Left ventricle myocardium inferior (tissue), 1 donor: ENCODE measurements around the gene ADGRG7. TPM values are rescaled to one million over a fixed set of nuclear protein-coding genes. Genes with fewer than 3 reads are reported as not detected.

Source experiments
- DNase-seq: peaks from one replicate; pipeline ENCODE4 v3.0.0-alpha.2; 2020
- H3K27ac ChIP-seq: fragments of 200-600 bp; replicated peaks from 2 replicates; pipeline ENCODE4 v1.8.0; 2021
- H3K27me3 ChIP-seq: fragments of 200-600 bp; 2 replicates; pipeline ENCODE4 v1.8.0; 2021; ENCODE audit warnings: low read depth
- H3K36me3 ChIP-seq: fragments of 200-600 bp; 2 replicates; pipeline ENCODE4 v1.8.0; 2021
- H3K4me1 ChIP-seq: fragments of 200-600 bp; 2 replicates; pipeline ENCODE4 v1.8.0; 2021
- H3K4me3 ChIP-seq: fragments of 200-600 bp; 2 replicates; pipeline ENCODE4 v1.8.0; 2021; ENCODE audit warnings: mild to moderate bottlenecking, moderate library complexity
- H3K9me3 ChIP-seq: fragments of 200-600 bp; replicated peaks from 2 replicates; pipeline ENCODE4 v1.8.0; 2021
- intact Hi-C: fragments of 100-400 bp; cut with micrococcal nuclease; formaldehyde crosslinking; loops from one replicate; pipeline ENCODE4 v1.11.0; 2022
- total RNA-seq: library from RNA; stranded (reverse); fragmentation: NEBNext Ultra II Directional; extraction: Animal tissue kit (Norgen Biotek cat#: 25700); gene quantifications from one replicate; pipeline ENCODE4 v1.2.1, GENCODE V29; 2021
- TF ChIP-seq, protein P1 (sequence below): fragments of 200-600 bp; IDR thresholded peaks from 2 replicates; pipeline ENCODE4 v1.8.0; 2021; ENCODE audit warnings: antibody characterized with exemption, mild to moderate bottlenecking, borderline replicate concordance
- donor health status: DM: no; HTN: yes; CAD: no; lungs with severe emphysema.

ADGRG7 gene
- total RNA-seq, 1 donor from 2014 or later: not detected

DNA sequence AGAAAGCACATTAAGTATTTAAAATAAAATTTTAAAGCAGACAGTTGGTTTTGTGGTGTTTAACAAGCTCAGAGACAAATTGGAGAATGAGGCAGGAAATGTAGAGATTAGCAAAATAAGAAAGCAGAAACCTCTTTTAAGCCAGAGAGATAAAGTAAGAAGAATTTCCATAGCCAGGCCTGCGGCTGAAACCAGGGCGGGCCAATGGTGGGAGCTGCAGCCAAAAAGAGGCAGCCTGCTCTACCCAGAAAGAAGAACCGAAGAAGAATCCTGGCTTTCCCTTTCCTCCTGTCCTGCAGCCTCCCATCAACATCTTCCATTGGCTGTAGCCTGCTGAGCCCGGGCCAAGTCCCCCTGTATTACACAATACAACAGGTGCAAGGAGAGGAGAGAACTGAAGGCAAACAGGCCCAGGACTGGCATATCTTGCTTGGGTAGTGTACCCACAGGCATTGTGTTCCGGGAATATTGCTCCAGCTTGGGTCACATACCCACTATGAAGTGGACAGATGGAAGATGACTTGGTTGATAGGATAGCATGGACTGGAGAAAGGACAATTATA, 88.4 kb downstream of the ADGRG7 start:
- peaks cover 38% of the 10 kb centered on the region for H3K27me3 ChIP-seq
- no peak overlapping the region for H3K27ac ChIP-seq
- no peak for DNase-seq
- TF ChIP-seq, protein P1, sequence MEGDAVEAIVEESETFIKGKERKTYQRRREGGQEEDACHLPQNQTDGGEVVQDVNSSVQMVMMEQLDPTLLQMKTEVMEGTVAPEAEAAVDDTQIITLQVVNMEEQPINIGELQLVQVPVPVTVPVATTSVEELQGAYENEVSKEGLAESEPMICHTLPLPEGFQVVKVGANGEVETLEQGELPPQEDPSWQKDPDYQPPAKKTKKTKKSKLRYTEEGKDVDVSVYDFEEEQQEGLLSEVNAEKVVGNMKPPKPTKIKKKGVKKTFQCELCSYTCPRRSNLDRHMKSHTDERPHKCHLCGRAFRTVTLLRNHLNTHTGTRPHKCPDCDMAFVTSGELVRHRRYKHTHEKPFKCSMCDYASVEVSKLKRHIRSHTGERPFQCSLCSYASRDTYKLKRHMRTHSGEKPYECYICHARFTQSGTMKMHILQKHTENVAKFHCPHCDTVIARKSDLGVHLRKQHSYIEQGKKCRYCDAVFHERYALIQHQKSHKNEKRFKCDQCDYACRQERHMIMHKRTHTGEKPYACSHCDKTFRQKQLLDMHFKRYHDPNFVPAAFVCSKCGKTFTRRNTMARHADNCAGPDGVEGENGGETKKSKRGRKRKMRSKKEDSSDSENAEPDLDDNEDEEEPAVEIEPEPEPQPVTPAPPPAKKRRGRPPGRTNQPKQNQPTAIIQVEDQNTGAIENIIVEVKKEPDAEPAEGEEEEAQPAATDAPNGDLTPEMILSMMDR: no peak
- intact Hi-C loops: no loop called here
- H3K9me3 ChIP-seq: no peaks in the 10 kb centered on the region
- no peaks in the 10 kb centered on the region for H3K36me3 ChIP-seq
- no peak overlapping the region for H3K4me3 ChIP-seq
- H3K4me1 ChIP-seq: no peaks in the 10 kb centered on the region

DNA sequence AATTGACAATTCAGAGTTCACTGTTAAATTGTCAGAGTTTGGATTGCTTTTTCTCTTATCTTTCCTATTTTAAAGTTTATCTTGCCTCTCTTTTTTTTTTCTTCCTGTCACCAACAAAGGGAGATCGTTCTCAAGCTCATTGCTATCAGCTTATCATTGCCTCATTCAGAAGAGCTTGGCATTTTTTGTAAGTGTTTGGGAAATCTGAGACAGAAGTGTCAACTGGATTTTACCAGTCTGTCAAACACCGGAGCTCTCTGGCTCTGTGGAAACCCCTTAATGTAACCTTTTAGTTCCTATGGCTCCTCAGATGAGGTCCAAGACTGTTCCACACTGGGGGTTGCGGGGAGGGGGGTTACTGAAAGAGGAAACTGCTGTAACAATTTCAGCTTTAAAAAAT, 89.3 kb downstream of the ADGRG7 start:
- Histone ChIP-seq H3K9me3 (no peaks in the 10 kb centered on the region), H3K4me3 (no peak overlapping the region), H3K4me1 (no peaks in the 10 kb centered on the region), H3K27me3 (peaks cover 29% of the 10 kb centered on the region), H3K27ac (no peak overlapping the region), H3K36me3 (no peaks in the 10 kb centered on the region)
- intact Hi-C loops: no loop called here
- DNase-seq: no peak
- TF ChIP-seq, protein P1: no peak

DNA sequence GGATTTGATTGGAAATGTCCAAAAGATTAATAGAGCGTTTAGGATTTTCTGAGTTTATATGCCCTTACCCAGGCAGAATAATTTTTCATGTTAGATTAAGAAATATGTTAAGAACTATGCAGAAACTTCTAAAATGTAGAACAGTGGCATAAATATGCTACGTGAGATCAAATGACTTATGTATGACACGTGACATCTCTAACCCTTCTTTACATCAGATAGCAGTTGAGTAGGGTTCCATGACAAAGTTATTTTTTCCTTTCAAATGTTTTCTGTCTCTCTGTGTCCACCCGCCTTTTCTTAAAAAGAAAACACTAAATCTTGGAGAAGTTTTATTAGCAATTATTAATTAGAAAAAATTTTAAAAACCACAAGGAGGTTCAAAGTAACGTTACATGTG, 91.3 kb downstream of the ADGRG7 start:
- Histone ChIP-seq H3K27ac (no peak overlapping the region), H3K9me3 (no peaks in the 10 kb centered on the region), H3K4me3 (no peak overlapping the region), H3K36me3 (no peaks in the 10 kb centered on the region), H3K4me1 (no peaks in the 10 kb centered on the region), H3K27me3 (peaks cover 20% of the 10 kb centered on the region)
- TF ChIP-seq, protein P1: no peak
- DNase-seq: no peak
- intact Hi-C loops: no loop called here

DNA sequence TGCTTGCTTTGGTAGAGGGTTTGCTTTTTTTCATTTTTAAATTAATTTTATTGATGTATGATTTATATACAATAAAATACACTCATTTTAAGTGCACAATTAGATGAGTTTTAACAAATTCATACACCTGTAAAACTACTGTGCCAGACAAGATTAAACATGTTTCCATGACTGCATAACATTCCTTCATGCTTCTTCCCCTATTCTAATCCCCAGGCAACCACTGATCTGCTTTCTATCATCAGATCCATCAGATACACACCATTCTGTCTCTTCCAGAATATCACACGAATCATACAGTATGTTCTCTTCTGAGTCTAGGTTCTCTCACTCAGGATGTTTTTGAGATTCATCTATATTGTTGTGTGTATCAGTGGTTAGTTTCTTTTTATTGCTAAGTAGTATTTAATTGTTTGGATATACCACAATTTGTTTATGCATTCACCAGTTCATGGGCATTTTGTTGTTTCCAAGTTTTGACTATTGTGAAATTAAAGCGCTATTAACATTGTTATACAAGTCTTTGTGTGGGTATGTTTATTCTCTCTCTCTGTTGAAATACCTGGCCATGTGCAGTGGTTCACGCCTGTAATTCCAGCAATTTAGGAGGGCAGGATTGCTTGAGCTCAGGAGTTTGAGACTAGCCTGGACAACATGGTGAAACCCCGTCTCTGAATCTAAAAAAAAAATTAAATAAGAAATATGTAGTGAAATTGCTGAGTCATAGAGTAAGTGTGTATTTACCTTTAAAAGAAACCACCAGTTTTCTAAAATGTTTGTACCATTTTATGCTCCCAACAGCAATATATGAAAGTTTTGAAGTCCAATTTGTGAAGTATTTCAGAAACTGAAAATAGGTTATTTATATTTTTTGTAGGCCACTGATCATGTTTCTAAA, 92.9 kb downstream of the ADGRG7 start:
- DNase-seq: no peak
- TF ChIP-seq, protein P1: no peak
- no peak overlapping the region for H3K4me3 ChIP-seq
- peaks cover 15% of the 10 kb centered on the region for H3K27me3 ChIP-seq
- no peaks in the 10 kb centered on the region for H3K9me3 ChIP-seq
- intact Hi-C loops: no loop called here
- no peak overlapping the region for H3K27ac ChIP-seq
- no peaks in the 10 kb centered on the region for H3K36me3 ChIP-seq
- no peaks in the 10 kb centered on the region for H3K4me1 ChIP-seq

DNA sequence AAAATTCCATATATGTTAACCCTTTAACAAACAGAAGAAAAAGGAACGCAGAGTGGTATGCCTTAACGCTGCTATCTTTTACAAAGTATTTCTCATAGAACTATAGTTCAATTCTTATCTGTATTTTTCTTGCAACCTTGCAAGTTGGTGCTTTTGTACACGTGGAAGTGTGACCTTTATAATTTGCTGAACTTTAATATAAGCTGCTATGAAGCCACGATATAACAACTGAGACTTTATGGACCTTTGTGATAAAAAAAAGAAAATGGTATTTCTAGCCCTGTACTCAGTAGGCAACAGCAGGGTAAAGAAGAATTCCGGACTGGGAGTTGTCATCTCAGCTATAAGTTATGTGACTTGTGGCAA, 93.6 kb downstream of the ADGRG7 start:
- DNase-seq: no peak
- Histone ChIP-seq H3K27ac (no peak overlapping the region), H3K9me3 (no peaks in the 10 kb centered on the region), H3K4me3 (no peak overlapping the region), H3K4me1 (no peaks in the 10 kb centered on the region), H3K27me3 (peaks cover 13% of the 10 kb centered on the region), H3K36me3 (no peaks in the 10 kb centered on the region)
- TF ChIP-seq, protein P1: no peak
- intact Hi-C loops: no loop called here
